ENCODE results near the gene C9orf43. TPM values are rescaled to one million over a fixed set of nuclear protein-coding genes. Genes with fewer than 3 reads are reported as not detected.

The C9orf43 gene
- total and polyA plus RNA-seq, 10 of the 15 experiments (the other 5 are each of a cell fraction or from before 2014, with no cell fraction given): 0.08 to 0.79 (median 0.55) TPM

DNA sequence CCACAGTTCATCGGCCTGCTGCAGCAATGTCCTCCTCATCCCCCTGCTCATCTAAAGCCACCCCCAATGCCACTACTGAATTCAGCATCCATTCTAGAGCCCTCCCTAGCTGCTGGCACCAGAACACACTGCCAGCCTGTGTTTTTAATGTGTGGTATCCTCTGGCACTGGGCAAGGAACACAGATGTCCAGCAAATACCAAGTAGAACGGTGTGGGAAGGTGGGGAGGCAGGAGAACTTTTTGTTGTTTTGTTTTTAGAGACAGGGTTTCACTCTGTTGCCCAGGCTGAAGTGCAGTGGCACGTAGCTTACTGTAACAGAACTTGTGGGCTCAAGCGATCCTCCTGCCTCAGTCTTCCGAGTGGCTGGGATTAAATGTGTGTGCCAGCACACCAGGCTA, 38.5 kb upstream of the C9orf43 start:
- 78% methylated on average over 5 of the region's 5 CpGs for WGBS (ENCODE audit: insufficient coverage, insufficient replicate concordance, low lambda C conversion rate, missing lambda C conversion rate)

More for the DNA sequence above, 38.5 kb upstream of the C9orf43 start:
- no peak overlapping the region for H3K4me2 ChIP-seq (ENCODE audit: control insufficient read depth, insufficient read depth)
- FAIRE-seq: no peak
- peaks cover 5% of the 10 kb centered on the region for H3K79me2 ChIP-seq (ENCODE audit: control insufficient read depth, insufficient read depth, low read length)
- H3K27me3 ChIP-seq (replicated peaks in 1 of 2; ENCODE audit: control insufficient read depth in 2 of 2, insufficient read depth in 2 of 2, low read length in 1 of 2): no peaks in the 10 kb centered on the region
- no TSS peak for BruUV-seq (replicated peaks)
- ChIA-PET RAD21 (ENCODE audit: unreplicated experiment) (interaction anchor here (1.4 kb wide), 1 partner anchor 283 kb away, joined by 3 read pairs; no protein-coding TSS in a partner anchor), SMC1A (ENCODE audit: uncharacterized antibody, unreplicated experiment) (interaction anchor here (1.2 kb wide), 1 partner anchor 219 kb away, joined by 5 read pairs; no protein-coding TSS in a partner anchor), POLR2A (no interaction called here), CTCF (no interaction called here)
- H3K4me3 ChIP-seq: no peak overlapping the region
- no peak overlapping the region for H3K27ac ChIP-seq (ENCODE audit: control insufficient read depth, insufficient read depth)
- no peak for DNase-seq (ENCODE audit: low read depth, low spot score)
- no peak for ATAC-seq
- H3K36me3 ChIP-seq (ENCODE audit: control insufficient read depth in 2 of 2, insufficient read depth in 2 of 2, low read length in 1 of 2): peaks cover 5 to 7% of the 10 kb centered on the region in 2 experiments
- in situ Hi-C loops (cut with MboI): no loop called here
- intact Hi-C loops (cut with micrococcal nuclease; ENCODE audit: unreplicated experiment): no loop called here
- no peaks in the 10 kb centered on the region for H4K20me1 ChIP-seq (ENCODE audit: control insufficient read depth, insufficient read depth)
- H3K9ac ChIP-seq (ENCODE audit: control insufficient read depth, insufficient read depth, low read length): no peak overlapping the region
- TF ChIP-seq, protein P1, sequence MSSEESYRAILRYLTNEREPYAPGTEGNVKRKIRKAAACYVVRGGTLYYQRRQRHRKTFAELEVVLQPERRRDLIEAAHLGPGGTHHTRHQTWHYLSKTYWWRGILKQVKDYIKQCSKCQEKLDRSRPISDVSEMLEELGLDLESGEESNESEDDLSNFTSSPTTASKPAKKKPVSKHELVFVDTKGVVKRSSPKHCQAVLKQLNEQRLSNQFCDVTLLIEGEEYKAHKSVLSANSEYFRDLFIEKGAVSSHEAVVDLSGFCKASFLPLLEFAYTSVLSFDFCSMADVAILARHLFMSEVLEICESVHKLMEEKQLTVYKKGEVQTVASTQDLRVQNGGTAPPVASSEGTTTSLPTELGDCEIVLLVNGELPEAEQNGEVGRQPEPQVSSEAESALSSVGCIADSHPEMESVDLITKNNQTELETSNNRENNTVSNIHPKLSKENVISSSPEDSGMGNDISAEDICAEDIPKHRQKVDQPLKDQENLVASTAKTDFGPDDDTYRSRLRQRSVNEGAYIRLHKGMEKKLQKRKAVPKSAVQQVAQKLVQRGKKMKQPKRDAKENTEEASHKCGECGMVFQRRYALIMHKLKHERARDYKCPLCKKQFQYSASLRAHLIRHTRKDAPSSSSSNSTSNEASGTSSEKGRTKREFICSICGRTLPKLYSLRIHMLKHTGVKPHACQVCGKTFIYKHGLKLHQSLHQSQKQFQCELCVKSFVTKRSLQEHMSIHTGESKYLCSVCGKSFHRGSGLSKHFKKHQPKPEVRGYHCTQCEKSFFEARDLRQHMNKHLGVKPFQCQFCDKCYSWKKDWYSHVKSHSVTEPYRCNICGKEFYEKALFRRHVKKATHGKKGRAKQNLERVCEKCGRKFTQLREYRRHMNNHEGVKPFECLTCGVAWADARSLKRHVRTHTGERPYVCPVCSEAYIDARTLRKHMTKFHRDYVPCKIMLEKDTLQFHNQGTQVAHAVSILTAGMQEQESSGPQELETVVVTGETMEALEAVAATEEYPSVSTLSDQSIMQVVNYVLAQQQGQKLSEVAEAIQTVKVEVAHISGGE (CRISPR knock-in tag; IDR thresholded peaks at IDR 0.05): no peak
- no peak for TF ChIP-seq SRF (IDR thresholded peaks at IDR 0.05; ENCODE audit: low read depth in 2 of 2, low read length in 2 of 2)
- no peak for TF ChIP-seq MLLT1 (IDR thresholded peaks at IDR 0.05)
- TF ChIP-seq STAT1 (conservative IDR thresholded peaks at IDR 0.05): no peak
- TF ChIP-seq SMC3 (IDR thresholded peaks at IDR 0.05; ENCODE audit: borderline replicate concordance, low read length): no peak
- TF ChIP-seq, protein P2, sequence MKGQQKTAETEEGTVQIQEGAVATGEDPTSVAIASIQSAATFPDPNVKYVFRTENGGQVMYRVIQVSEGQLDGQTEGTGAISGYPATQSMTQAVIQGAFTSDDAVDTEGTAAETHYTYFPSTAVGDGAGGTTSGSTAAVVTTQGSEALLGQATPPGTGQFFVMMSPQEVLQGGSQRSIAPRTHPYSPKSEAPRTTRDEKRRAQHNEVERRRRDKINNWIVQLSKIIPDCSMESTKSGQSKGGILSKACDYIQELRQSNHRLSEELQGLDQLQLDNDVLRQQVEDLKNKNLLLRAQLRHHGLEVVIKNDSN (IDR thresholded peaks at IDR 0.05; ENCODE audit: borderline replicate concordance, extremely low read length, insufficient read depth, low read depth, low read length): no peak
- TF ChIP-seq CREM (IDR thresholded peaks at IDR 0.05; ENCODE audit: low read depth): no peak
- no peak for TF ChIP-seq FOS (IDR thresholded peaks at IDR 0.05; ENCODE audit: borderline replicate concordance, extremely low read depth, insufficient read length)
- TF ChIP-seq BCL3 (IDR thresholded peaks at IDR 0.05; ENCODE audit: borderline replicate concordance, insufficient read depth, low read depth, low read length, poor library complexity, severe bottlenecking): no peak
- TF ChIP-seq FOXK2 (IDR thresholded peaks at IDR 0.05): no peak
- TF ChIP-seq ZNF274 (IDR thresholded peaks at IDR 0.05; ENCODE audit: insufficient read depth, insufficient read length): no peak
- no peak for TF ChIP-seq IRF5 (IDR thresholded peaks at IDR 0.05; ENCODE audit: borderline replicate concordance)
- H3K4me1 ChIP-seq (ENCODE audit: control insufficient read depth, insufficient read depth, low read length): peaks cover 18% of the 10 kb centered on the region
- H3K9me3 ChIP-seq (replicated peaks; ENCODE audit: control insufficient read depth, insufficient read depth, low read length): no peaks in the 10 kb centered on the region
- H2AFZ ChIP-seq (ENCODE audit: control insufficient read depth, low read depth, low read length): no peak overlapping the region
